Peyer's patch (tissue), 4 donors: ENCODE data around the gene SYNPO. TPM values are rescaled to one million over a fixed set of nuclear protein-coding genes. Genes with fewer than 3 reads are reported as not detected.

Source experiments
- DNase-seq, 3 donors: peaks; one replicate each; pipeline ENCODE4 v3.0.0-alpha.2; 2017 to 2019
- H3K27ac ChIP-seq, 4 donors: fragments of 200-600 bp; sonication (generic); one replicate each; pipeline ENCODE4 v1.5.1; 2016 to 2019
- H3K27me3 ChIP-seq, 2 donors: fragments of 200-600 bp; sonication (generic); one replicate each; pipeline ENCODE4 v1.5.1; 2019
- H3K36me3 ChIP-seq, 3 donors: fragments of 200-600 bp; sonication (generic); one replicate each; pipeline ENCODE4 v1.5.1; 2016 to 2019
- H3K4me1 ChIP-seq, 4 donors: fragments of 200-600 bp; sonication (generic); one replicate each; pipeline ENCODE4 v1.5.1; 2016 to 2019
- H3K4me3 ChIP-seq, 4 donors: fragments of 200-600 bp; sonication (generic); 1 replicate in 3 of 4; 2 replicates in 1 of 4; pipeline ENCODE4 v1.5.1; 2016 to 2019; ENCODE audit warnings: mild to moderate bottlenecking in 1 of 4
- H3K9me3 ChIP-seq, 4 donors: fragments of 200-600 bp; sonication (generic); one replicate each; pipeline ENCODE4 v1.5.1; 2016 to 2019; ENCODE audit warnings: mild to moderate bottlenecking in 1 of 4
- CTCF ChIP-seq, 6 experiments: fragments of 450-650 bp in 4 of 6; fragments of 200-600 bp in 2 of 6; sonication (generic) in 1 of 6; IDR thresholded peaks; one replicate each; pipeline ENCODE4 v1.5.1; 2017 to 2019; ENCODE audit warnings: antibody characterized with exemption in 6 of 6, mild to moderate bottlenecking in 3 of 6, moderate library complexity in 1 of 6
- POLR2A ChIP-seq, 2 donors: fragments of 450-650 bp; IDR thresholded peaks; one replicate each; pipeline ENCODE4 v1.5.1; 2017; ENCODE audit warnings: antibody characterized with exemption in 2 of 2, mild to moderate bottlenecking in 2 of 2, moderate library complexity in 2 of 2
- total RNA-seq, 4 donors: library from RNA; depleted of rRNA; stranded (reverse); fragments of >200 nt; gene quantifications; one replicate each; pipeline ENCODE4 v1.1.0, GENCODE V29; 2016

The SYNPO gene
- total RNA-seq, 4 donors from 2014 or later, result 28.1 to 93.3 (median 75.8) TPM

DNA sequence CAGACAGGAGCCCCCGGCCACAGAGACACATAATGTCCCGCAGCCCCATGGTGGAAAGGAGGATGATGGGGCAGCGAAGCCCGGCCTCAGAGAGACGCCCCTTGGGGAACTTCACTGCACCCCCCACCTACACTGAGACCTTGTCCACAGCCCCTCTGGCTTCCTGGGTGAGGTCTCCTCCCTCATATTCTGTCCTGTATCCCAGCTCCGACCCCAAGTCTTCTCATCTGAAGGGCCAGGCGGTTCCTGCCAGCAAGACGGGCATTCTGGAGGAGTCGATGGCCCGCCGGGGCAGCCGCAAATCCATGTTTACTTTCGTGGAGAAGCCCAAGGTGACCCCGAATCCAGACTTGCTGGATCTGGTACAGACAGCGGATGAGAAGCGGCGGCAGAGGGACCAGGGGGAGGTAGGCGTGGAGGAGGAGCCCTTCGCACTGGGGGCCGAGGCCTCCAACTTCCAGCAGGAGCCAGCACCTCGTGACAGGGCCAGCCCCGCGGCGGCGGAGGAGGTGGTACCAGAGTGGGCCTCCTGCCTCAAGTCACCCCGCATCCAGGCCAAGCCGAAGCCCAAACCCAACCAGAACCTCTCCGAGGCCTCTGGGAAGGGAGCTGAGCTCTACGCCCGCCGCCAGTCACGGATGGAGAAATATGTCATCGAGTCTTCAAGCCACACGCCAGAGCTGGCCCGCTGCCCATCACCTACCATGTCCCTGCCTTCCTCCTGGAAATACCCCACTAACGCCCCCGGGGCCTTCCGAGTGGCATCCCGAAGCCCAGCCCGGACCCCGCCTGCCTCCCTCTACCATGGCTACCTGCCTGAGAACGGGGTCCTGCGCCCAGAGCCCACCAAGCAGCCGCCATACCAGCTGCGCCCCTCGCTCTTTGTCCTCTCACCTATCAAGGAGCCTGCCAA lies 8.9 kb downstream of the SYNPO start:
- peak in 1 of 3 donors; percentile 45 for DNase-seq
- no peaks in the 10 kb centered on the region for H3K9me3 ChIP-seq
- no peak overlapping the region for H3K27ac ChIP-seq
- peaks cover 0 to 46% (median 0%) of the 10 kb centered on the region in 3 donors for H3K36me3 ChIP-seq
- no peaks in the 10 kb centered on the region for H3K27me3 ChIP-seq
- H3K4me1 ChIP-seq, result peaks cover 0 to 20% (median 0%) of the 10 kb centered on the region in 4 donors
- no peak overlapping the region for H3K4me3 ChIP-seq
- no peak for TF ChIP-seq POLR2A (IDR thresholded peaks at IDR 0.05)
- no peak for TF ChIP-seq CTCF (IDR thresholded peaks at IDR 0.05)

GRCh38 chr5:150650021-150651006 lies 9.9 kb downstream of the SYNPO start:
- H3K27me3 ChIP-seq, result no peaks in the 10 kb centered on the region
- TF ChIP-seq POLR2A (IDR thresholded peaks at IDR 0.05), result no peak
- peaks cover 0 to 46% (median 0%) of the 10 kb centered on the region in 3 donors for H3K36me3 ChIP-seq
- H3K27ac ChIP-seq, result no peak overlapping the region
- no peak for DNase-seq
- H3K4me3 ChIP-seq, result no peak overlapping the region
- H3K9me3 ChIP-seq, result no peaks in the 10 kb centered on the region
- peaks cover 0 to 10% (median 0%) of the 10 kb centered on the region in 4 donors for H3K4me1 ChIP-seq

DNA sequence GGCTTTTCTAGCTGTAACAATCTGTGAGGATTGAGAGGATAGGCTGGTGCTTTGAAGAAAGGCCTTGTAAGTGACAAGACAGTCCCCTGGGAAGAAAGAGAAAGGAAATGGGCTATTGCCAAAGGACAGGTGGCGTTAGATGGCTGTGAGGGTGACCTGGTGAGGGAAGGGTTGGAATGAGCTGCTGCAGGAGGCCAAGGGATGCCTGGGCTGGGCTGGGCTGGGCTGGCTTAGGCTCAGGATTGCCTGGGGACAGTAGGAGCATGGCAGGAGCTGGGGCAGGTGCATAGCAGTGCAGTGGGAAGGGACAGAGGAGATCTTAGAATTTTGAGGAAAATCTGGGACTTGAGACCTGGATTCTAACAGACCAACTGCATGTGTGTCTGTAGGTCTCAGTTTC lies 10.9 kb downstream of the SYNPO start:
- no peak overlapping the region for H3K4me3 ChIP-seq
- H3K36me3 ChIP-seq, result peaks cover 0 to 46% (median 0%) of the 10 kb centered on the region in 3 donors
- H3K9me3 ChIP-seq, result no peaks in the 10 kb centered on the region
- H3K4me1 ChIP-seq, result peaks cover 0 to 13% (median 3%) of the 10 kb centered on the region in 4 donors
- DNase-seq, result no peak
- H3K27me3 ChIP-seq, result no peaks in the 10 kb centered on the region
- TF ChIP-seq CTCF (IDR thresholded peaks at IDR 0.05) (no peak), POLR2A (IDR thresholded peaks at IDR 0.05) (no peak)
- H3K27ac ChIP-seq, result no peak overlapping the region

- Histone ChIP-seq H3K4me1 (peaks cover 0 to 13% (median 5%) of the 10 kb centered on the region in 4 donors), H3K9me3 (no peaks in the 10 kb centered on the region), H3K27ac (no peak overlapping the region), H3K4me3 (no peak overlapping the region), H3K36me3 (peaks cover 0 to 46% (median 0%) of the 10 kb centered on the region in 3 donors), H3K27me3 (no peaks in the 10 kb centered on the region)
- TF ChIP-seq CTCF (IDR thresholded peaks at IDR 0.05), result no peak
- no peak for TF ChIP-seq POLR2A (IDR thresholded peaks at IDR 0.05)
- DNase-seq, result no peak
These were observed 11.6 kb downstream of the SYNPO start for GRCh38 chr5:150651924-150652671.

DNA sequence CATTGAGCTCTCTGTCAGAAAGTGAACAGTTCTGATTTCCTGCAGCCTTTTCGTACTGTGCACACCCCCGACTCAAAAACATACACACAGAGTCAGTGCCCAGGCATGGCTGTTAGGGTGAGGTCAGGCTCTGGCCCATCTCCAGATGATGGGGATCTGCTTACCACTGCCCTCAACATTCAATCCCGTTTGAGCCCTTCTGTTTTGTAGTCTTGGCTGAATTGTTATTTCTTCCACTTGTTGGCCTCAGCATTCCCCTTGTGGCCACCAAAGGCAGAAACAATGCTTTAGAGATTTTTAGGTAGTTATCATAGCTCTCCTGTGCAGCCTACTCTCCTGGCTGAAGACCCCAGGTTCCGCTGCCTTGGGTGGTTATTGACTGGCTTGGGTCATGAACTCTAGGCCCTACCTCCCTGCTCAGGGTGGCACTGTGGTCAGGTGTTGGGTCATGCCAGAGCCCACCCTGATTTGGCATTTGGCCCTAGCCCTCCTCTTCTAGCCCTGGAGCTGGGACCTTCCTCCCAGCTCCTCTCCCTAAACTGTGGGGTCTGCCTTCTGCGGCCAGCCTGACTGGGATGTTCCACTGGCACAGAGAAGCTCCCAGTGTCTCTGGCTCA lies 12.8 kb downstream of the SYNPO start:
- Histone ChIP-seq H3K27me3 (no peaks in the 10 kb centered on the region), H3K4me3 (no peak overlapping the region), H3K36me3 (peaks cover 0 to 40% (median 0%) of the 10 kb centered on the region in 3 donors), H3K27ac (peak overlapping the region in 2 of 4 donors; percentile 15 to 28), H3K9me3 (no peaks in the 10 kb centered on the region), H3K4me1 (peaks cover 0 to 13% (median 6%) of the 10 kb centered on the region in 4 donors)
- no peak for DNase-seq
- TF ChIP-seq POLR2A (IDR thresholded peaks at IDR 0.05), result no peak
- peak in 1 of 6 experiments; percentile 9 for TF ChIP-seq CTCF (IDR thresholded peaks at IDR 0.05)
